Caki2 (cell line): ENCODE data around the gene BANF1. TPM values are rescaled to one million over a fixed set of nuclear protein-coding genes. Genes with fewer than 3 reads are reported as not detected.
"Not testable (repeated sequence)": the region's sequence is repeated elsewhere in the genome, so short reads cannot be mapped to it uniquely, and the experiment has no call there.

Experiments
- DNase-seq: peaks from one replicate; pipeline ENCODE4 v3.0.0-alpha.2; 2015; ENCODE audit warnings: low read depth
- in situ Hi-C: cut with HindIII; loops from 2 replicates; pipeline ENCODE4 v1.10.0; 2016; ENCODE audit warnings: low sequenced_read_pairs, low pct_unique_long_range_greater_than_20kb, mixed read lengths
- total RNA-seq: library from RNA; depleted of rRNA; stranded (reverse); fragments of >200 nt; shearing (Covaris generic); gene quantifications from 2 replicates; pipeline ENCODE4 v1.2.3, GENCODE V29; 2014; ENCODE audit warnings: low replicate concordance

The BANF1 gene
- total RNA-seq, 1 experiment from 2014 or later: 361 TPM

DNA sequence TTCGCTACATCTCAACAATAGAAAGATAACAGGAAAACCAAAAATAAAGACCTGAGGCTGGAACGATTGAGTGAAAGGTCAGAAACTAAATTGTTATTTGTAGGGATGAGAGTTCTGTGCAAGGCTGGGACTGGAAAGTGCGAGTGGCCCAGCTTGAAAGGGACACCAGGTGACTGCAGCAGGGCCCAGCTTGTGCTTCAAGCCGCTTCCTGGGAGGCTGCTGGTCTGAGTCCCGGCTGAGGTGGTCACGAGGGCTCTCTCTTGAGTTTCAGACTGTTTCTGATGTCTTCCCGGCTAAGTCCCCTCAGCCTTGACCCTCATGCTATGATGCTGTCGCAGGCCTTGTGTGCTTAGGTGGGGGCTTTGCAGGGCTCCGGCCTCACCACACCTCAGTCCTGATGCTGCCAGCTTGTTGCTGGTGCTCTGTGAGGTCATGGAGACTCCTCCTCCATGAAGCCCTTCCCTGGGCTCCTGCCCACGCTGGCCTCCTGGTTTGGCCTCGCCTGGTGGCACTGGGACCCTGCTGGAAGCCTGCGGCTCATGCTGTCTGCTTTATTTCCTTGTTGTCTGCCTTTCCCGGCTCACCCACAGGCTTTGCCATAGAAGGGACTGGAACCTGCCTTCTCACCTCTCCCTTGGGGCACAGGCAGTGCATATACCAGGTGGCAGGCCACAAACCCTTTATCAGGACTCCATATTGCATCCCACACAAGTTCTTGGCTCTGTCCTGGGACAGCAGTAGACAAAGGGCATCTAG, 4.0 kb downstream of the BANF1 start:
- in situ Hi-C loops: no loop called here
- no peak for DNase-seq

GRCh38 chr11:66006891-66007176, 4.5 kb downstream of the BANF1 start:
- no peak for DNase-seq
- in situ Hi-C loops: no loop called here

GRCh38 chr11:66007201-66007634, 4.9 kb downstream of the BANF1 start:
- DNase-seq: no peak
- in situ Hi-C loops: no loop called here

DNA sequence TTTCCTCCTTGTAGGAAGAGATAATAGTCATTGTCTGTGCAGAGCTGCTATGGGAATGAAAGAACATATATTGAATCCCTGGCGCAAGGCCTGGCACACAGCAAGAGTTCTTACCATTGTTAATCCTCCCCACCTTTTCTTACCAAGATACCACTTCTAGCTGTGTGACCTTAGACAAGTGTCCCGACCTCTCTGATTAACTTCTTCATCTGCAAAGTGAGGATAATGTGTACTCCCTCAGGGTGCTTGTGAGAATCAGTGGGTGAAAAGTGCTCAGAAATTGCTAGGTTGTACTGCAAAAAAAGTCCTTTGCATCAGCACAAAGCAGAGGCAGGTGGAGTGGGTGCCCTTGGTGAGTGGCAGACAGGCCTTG, 5.8 kb downstream of the BANF1 start:
- in situ Hi-C loops: no loop called here
- no peak for DNase-seq

DNA sequence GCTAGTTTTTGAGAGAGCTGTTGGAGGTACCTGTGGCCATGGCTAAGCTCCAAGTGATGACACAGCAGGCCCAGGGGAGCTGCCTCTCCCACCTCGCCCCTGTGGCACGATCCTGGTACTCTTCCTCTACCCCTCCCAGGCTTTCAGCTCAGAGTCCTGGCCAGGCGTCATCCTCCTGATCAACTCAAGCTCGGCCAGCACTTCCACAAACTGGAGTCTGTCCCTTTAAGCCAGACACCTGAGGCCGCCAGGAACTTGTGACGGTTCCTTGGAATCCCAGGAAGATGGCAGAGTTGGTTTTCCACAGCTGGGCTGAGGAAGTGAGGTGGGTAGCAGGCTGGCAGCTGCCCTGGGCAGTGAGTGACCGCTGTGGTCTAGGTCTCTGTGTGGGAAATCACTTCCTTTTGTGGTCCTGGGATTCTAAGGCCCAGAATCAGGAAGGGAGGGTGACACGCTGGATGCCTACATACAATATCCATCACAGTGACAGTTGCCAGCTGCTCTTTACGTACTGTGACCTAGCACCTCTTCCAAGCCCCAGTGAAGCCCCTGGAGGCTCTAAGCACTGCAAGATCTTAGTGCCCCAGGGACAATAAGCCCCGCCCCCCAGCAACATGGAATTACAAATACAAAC, 6.3 kb downstream of the BANF1 start:
- in situ Hi-C loops: no loop called here
- DNase-seq: no peak

DNA sequence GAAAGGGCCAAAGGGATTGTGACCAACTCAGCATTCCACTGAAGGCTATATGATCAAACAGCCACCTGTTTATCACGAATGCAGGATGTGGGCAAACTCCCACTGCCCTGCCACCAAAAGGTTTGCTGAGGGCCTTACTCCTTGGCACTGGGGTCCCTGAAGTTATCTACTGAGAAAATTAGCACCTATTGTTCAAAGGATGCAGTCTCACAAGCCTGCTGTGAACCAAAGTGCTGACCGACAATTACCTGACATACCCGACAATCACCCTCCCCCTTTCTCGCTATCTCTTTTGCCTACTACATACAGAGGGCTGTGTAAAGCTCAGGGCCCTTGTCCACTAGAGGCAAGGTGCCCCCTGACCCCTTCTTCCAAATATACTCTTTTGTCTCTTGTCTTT, 7.7 kb downstream of the BANF1 start:
- in situ Hi-C loops, DNase-seq: not testable (repeated sequence)

GRCh38 chr11:66011239-66011784, 9.0 kb downstream of the BANF1 start:
- DNase-seq: peak; percentile 69

GRCh38 chr11:66011785-66012303, 9.5 kb downstream of the BANF1 start, which contains the start of gene CST6:
Gene CST6 (plus strand): TSS chr11:66012008. CDS start chr11:66012045, 37 bp downstream.
- DNase-seq: no peak
- in situ Hi-C loops: no loop called here

More at GRCh38 chr11:66011239-66011784, 9.0 kb downstream of the BANF1 start:
- in situ Hi-C loops: no loop called here

- no peak for DNase-seq
- in situ Hi-C loops: no loop called here
Measured at GRCh38 chr11:66012371-66012945, 10.2 kb downstream of the BANF1 start.

DNA sequence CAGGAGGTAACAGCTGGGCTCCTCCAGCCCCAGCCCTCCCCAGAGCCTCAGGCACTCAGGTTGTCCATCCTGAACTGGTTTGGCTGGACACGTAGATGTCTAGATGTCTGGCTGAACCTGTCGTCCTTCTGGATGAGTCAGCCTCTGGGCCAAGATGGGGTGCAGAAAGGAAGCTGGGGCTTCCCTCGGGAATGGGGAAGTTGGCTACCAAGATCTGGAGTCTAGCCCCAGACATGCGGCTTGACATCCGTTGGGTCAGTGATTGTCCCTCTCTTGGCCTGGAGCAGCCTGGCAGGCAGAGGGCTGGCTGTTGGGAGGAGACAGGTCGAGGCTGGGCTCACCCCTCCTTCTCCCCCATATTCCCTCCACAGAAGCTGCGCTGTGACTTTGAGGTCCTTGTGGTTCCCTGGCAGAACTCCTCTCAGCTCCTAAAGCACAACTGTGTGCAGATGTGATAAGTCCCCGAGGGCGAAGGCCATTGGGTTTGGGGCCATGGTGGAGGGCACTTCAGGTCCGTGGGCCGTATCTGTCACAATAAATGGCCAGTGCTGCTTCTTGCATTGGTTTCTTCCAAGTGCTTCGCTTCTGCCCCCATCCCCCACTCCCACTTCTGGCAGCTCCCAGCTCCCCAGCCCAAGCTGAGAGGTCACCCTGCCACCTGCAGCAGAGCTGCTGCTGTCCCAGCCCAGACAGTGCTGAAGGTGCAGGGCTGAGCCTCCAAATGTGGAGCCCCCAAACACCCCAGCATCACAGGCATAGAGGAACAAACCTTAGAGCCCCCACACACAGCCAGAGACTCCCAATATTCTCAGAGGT, 10.9 kb downstream of the BANF1 start:
- DNase-seq: no peak
- in situ Hi-C loops: no loop called here

- in situ Hi-C loops: no loop called here
- no peak for DNase-seq
Measured at GRCh38 chr11:66013762-66014100, 11.4 kb downstream of the BANF1 start.

DNA sequence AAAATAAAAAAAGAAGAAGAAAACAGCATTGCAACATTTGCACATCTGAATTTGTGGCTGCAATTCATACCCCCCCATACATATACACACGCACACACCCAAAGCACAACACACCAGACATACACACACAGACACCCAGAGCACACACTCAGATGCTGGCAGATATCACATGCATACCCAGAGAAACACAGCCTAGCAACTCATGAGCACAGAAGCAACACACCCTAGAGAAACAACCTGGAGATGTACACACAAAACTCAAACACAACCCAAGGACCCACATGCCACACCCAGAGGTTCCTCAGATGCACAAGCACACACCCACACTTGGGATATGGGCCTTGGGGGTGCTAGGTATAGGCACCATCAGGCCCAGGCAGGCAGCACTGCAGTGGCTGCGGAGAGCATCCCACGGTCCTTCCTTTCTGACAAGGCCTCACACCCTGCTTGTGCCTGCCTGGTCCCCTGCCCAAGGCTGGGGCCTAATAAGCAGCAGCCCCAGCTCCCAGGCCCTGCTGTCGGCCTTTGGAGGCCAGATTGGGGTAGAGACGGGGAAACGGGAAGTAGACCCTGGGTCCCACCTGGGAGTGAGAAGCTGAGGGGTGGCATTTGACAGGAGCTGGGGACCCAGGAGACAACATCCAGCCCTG, 12.6 kb downstream of the BANF1 start:
- no peak for DNase-seq
- in situ Hi-C loops: no loop called here

- in situ Hi-C loops: no loop called here
- peak; percentile 33 for DNase-seq
Measured at GRCh38 chr11:66015454-66015881, 13.2 kb downstream of the BANF1 start.

- DNase-seq: no peak
- in situ Hi-C loops: no loop called here
Measured at GRCh38 chr11:66015936-66016792, 13.9 kb downstream of the BANF1 start.

- in situ Hi-C loops: no loop called here
- no peak for DNase-seq
Measured at GRCh38 chr11:66016793-66017177, 14.5 kb downstream of the BANF1 start.

GRCh38 chr11:66017321-66017720, 15.0 kb downstream of the BANF1 start:
- DNase-seq: no peak
- in situ Hi-C loops: no loop called here

- no peak for DNase-seq
- in situ Hi-C loops: no loop called here
Measured at GRCh38 chr11:66020212-66020611, 17.9 kb downstream of the BANF1 start.
